GM11168 (cell line): ENCODE data around the gene C1orf115.

Source experiments
- in situ Hi-C: fragments of 300-500 bp; cut with MboI; formaldehyde crosslinking; loops from one replicate; pipeline ENCODE4 v1.12.0; 2022; ENCODE audit warnings: low sequenced_read_pairs; ENCODE audit not compliant: unreplicated experiment

The C1orf115 gene, protein sequence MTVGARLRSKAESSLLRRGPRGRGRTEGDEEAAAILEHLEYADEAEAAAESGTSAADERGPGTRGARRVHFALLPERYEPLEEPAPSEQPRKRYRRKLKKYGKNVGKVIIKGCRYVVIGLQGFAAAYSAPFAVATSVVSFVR

DNA sequence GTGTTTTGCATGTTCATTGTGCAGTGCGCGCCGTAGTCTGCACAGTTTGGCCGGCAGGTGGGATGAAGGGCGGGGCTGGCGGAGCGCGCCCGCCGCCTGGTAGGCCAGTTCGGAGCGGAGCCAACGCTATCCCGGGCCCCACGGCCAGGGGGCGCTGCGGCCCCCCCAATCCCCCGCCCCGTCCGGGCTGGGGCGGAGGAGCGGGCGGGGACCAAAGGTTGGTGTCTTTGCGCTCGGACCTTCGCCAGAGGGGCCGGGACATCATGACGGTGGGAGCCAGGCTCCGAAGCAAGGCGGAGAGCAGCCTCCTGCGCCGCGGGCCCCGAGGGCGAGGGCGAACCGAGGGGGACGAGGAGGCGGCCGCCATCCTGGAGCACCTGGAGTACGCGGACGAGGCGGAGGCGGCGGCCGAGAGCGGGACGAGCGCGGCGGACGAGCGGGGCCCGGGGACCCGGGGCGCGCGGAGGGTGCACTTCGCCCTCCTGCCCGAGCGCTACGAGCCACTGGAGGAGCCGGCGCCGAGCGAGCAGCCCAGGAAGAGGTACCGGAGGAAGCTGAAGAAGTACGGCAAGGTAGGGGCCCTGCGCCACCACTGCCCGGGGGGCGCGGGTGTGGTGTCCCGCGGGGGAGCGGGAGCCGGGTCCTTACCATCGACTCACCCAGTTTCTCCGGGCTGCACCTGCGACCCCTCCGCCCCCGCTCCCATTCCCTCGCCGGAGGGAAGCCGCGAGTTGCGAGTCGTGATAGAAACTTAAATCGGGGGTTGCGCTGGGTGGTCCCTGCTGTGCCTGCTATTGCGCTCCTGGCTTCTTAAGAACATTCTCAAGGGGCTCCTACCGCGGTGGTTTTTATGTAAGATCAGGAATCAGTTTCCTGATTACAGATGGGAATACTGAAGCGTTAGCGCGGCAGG lies at the start of gene C1orf115:
C1orf115 (plus strand) TSS at position 224 of the 913 bp plus-strand sequence; CDS start at position 264, 40 bp downstream.
- in situ Hi-C loops = no loop called here

DNA sequence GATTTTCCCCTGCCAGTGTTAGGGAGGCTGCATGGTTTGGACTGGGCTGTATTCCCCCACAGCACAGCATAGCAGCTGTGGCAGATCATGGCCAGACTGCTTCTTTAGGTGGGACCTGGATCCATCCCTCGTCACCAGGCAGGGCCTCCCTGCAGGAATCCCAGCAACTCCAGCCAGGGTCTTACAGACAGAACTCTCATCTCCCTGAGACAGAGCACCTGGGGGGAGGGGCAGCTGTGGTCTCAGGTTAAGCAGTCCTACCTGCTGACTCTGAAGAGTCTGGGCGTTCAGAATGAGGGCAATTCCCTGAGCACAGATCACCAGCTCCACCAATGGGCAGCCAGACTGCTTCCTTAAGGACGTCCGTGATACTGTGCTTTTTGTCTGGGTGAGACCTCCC lies 47.9 kb upstream of the C1orf115 start:
- in situ Hi-C loops = no loop called here

DNA sequence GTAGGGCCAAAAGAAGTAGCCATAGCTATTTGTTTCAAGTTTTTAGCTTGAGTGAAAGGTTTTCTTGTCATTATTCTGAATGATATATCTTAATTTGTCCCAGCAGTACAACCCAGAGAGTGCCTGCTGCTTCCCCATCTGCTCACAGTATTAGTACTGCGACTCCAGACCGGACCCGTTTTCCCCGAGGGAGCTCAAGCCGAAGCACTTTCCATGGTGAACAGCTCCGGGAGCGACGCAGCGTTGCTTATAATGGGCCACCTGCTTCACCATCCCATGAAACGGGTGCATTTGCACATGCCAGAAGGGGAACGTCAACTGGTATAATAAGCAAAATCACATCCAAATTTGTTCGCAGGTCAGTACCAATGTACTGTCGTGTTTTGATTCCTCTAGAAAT lies 37.2 kb upstream of the C1orf115 start:
- in situ Hi-C loops = no loop called here

DNA sequence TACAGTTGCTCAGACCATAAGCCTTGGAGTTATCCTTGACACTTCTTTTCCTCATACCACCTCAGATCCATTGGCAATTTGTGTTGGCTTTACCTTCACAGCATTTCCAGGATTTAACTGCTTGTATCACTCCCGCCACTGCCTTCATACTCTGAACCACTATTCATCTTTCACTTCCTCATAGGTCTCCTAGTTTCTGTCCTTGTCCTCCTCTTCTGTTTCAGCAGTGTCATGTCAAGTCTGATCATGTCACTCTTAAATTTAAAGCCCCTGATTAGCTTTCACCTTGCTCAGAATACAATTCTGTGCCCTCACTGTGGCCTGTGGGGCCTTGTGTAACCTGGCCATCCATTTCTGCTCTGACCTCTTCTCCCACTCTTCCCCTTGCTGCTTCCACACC lies 34.7 kb upstream of the C1orf115 start:
- in situ Hi-C loops = no loop called here

DNA sequence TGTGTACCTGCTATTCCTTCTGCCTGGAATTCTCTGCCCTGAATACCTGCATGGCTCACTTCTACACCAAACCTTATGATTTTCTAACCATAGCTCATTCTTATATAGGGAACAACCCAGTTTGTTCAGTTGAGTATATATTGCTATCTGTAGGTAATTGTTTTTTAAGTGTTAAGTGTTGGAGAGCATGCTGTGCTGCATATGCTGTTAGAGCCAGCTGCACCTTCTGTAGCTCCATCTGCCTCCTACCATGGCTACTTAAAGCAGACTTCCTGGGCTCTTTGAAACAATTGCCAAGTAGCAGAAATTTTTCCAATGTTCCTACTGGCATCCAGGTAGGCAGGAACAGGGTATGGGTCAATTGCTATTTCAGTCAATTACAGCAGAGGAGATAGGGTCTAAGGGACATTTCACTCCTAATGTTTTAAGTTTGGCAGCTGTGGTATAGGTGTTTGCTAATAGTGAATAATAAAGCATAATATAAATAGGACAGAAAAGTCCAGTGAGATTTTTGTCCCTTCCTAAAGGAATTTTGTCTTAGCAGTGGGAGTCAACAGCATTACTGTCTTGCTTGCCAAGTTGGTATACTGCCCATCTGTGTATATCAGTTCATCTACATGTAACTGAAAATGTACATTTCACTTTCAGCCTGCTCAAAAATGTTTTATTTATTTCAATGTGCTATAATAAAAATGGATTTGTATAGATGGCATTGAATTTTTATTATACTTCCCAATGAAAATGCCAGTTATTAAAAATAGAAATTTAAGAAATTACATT lies 34.0 kb upstream of the C1orf115 start:
- in situ Hi-C loops = no loop called here

DNA sequence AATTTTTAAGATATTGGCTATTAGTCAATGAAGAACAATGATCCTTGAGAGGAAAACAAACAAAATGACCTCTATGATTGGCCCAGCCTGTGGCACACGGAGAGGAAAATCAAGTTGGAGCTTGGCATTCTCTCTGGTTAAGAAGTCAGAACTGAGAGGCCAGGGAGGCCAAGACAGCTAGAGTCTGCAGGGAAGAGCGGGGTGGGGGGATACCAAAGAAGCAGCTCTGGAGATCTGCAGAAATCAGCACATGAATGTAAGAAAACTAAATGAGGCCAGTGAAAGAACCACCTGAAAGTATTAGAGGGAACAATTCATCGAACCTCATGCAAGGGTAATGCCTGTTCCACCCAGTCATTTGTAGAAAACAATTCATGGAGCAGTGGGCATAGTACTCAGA lies 23.8 kb upstream of the C1orf115 start:
- in situ Hi-C loops = no loop called here

DNA sequence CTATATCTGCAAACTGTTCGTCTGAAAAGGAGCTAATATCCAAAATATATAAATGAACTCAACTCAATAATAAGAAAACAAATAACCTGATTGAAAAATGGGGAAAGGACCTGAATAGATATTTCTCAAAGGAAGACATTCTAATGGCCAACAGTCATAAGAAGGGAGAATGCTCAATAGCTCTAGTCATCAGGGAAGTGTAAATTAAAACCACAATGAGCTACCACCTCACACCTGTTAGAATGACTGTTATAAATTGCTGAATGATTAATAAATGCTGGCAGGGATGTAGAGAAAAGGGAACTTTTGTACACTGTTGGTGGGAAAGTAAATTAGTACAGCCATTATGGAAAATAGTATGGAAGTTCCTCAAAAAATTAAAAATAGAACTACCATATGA lies 21.2 kb upstream of the C1orf115 start:
- in situ Hi-C loops = no loop called here

DNA sequence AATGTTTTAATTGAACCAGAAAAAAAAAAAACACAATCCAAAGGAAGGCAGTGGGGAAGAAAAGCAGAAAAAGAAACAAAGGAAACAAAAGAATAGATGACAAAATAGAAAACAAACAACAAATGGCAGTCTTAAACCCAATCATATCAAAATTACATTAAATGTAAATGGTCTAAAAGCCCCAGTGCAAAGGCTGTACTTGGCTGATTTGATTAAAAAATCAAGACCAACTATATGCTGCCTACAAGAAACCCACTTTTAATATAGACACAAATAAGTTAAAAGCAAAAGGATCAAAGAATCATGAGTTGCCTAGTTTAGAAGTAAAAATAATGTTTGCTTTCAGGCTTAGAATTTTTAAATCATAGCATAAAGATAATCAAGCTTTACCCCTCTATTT lies 19.8 kb upstream of the C1orf115 start:
- in situ Hi-C loops = no loop called here

DNA sequence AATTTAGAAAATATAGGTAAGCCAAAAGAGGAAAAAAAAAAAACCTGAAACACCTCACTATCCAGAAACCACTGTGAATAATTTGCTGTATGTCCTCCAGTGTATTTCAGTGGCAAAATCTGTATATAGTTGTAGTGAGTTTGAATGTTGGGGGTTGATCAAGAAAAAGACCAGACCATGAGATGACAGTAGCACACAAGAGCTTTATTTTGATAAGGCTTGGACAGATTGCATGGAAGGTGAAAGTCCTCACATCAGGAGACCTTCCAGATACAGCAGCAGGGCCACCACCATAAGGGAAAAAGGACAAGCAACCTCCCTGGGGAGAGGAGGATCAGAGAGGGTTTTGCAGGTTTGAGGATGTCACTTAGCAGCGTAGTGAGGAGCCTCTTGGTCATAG lies 16.2 kb upstream of the C1orf115 start:
- in situ Hi-C loops = no loop called here

DNA sequence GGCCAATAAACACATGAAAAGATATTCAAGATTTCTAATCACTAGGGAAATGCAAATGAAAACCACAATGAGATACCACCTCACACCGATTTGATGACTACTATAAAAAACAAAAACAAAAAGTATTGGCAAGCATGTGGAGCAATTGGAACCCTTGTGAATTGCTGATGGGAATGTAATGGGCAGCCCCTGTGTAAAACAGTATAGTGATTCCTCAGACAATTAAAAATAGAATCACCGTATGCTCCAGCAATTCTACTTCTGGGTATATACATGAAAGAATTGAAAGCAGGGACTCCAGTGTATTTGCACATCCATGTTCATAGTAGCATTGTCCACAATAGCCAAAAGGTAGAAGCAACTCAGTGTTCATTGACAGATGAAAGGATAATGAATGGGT lies 12.9 kb upstream of the C1orf115 start:
- in situ Hi-C loops = no loop called here

DNA sequence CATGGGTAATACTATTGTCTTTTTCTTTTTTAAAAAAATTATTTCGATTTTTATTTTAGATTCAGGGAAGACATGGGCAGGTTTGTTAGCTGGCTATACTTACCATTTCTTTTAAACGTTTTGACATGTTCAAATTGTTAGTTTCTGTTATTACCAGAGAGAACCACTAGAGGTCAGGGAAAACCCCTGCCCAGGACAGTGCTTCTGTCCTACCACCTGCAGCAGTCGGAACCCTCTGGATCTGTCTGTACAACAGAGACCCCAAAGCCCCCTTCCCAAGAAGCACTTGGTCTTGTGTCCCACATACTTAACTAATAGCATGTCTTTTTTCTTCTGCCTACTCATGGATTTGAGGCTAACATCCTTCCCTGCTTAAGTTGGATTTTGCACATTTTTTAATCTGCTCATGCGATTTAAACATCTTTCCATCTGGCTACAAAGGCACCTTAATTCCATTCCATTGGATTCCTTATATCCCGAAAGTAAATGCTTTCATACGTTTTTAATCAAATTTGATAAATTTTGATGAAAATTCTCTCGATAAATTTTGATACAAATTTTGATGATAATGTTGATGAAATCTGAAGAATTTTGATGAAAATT lies 10.0 kb upstream of the C1orf115 start:
- in situ Hi-C loops = loop anchor here (10.0 kb wide), 1 partner anchor 105 kb away; the partner anchor contains the start of gene MTARC1

DNA sequence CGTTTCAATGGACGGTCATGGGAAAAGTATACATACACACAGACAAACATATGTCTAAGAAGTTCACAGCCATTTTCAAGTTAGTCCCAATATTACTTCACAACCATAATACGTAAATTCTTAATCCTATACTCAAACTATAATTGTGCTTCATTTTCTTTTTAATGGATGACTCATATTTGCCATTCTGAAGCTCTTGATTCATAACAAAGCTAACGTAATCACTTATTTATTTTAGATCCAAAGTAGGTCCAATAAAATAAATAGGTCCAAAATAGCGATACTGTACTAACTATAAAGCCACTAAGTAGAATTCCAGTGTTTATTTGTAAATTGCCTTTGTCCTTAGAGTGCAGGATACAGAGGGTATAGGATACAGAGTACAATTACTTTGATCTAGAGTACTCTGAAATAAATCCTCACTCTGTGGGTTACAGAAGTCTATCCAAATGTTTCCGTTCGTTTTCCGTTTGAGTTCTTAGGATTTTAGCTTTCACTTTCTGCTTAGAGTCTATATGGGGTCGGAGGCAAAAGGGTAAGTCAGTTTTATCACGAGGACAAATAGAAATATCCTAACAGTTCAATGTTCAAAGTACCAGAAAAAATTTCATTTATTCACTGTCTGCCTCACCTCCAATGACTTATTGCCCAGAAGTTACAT lies 8.8 kb upstream of the C1orf115 start:
- in situ Hi-C loops = loop anchor here (10.0 kb wide), 1 partner anchor 103 kb away; the partner anchor contains the start of gene MTARC1

DNA sequence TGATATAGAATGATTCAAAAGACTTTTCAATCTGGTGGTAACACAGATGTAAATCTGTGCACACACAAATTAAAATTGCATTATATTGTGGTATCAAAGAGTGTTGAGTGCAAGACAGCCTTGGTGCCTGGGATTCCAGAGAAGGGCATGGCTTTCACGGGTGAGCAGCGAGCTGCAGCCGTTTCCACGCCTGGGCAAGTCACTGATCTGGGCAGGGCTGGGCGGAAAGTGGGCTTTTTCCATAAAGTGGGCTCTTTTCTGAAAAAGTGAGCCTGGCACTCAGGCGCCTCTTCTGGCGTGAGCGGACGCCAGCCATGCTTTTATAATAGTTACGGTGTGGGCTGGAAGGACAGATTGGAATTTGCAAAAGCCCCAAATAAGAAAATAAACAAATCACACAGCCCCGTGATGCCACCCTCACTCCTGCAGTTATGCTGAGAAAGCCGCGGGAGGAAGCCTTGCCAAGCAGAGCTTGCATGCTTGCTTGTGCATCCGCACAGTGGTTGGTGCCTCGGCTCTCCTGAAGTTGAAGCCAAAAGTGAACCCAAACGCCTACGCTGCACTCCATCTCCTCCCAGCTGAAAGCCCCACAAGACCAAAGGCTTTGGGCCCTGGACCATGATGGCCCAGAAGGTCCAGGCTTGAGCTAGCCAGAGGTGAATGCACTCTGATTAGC lies 7.1 kb upstream of the C1orf115 start:
- in situ Hi-C loops = loop anchor here (10.0 kb wide), 1 partner anchor 102 kb away; the partner anchor contains the start of gene MTARC1

DNA sequence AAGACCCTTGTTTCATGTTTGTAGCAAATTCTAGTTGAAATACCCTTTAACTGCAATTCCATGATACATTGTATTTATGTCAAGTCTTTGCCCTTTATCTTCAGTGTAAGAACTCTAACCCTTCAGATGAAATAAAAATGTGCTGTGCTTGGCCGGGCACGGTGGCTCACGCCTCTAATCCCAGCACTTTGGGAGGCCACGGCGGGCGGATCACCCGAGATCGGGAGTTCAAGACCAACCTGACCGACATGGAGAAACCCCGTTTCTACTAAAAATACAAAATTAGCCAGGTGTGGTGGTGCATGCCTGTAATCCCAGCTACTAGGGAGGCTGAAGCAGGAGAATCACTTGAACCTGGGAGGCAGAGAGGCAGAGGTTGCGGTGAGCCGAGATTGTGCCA lies 6.4 kb upstream of the C1orf115 start:
- in situ Hi-C loops = loop anchor here (10.0 kb wide), 1 partner anchor 101 kb away; the partner anchor contains the start of gene MTARC1

DNA sequence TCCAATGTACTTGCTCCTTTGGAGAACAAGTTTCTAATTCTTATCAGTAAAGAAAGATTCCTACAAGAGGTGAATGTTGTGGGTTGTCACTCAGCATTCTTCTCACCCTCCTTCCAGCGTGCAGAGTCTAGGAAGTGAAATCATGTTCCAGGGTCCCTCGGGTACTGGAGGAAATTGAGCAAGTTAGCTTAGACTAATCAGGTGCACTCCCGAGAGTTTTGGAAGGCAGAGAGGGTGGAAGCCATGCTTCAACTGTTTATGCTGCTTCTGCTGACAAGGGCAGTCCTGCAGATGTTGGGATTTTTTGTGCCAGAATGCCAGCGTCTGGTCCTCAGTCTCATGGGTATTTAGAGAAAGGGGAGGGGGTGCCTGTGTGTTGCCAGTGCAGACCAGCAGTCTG lies 5.3 kb upstream of the C1orf115 start:
- in situ Hi-C loops = loop anchor here (10.0 kb wide), 1 partner anchor 100 kb away; the partner anchor contains the start of gene MTARC1

DNA sequence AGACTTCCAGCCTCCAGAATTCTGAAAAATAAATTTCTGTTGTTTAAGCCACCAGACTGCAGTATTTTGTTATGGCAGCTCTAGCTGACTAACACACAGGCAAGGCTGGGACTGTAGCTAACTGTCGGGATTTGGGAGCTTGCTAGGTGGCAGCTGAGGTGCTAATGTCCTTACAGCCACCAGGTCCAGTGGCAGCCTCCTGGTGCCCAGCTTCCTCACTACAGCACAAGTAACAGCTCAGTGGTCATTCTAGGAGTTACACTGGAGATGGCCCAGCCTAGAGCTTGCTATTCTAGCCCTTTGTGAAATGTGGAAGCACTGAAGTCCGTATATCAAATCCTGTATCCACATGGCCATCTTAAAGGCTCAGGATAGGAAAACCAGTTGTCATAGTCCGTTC lies 4.3 kb upstream of the C1orf115 start:
- in situ Hi-C loops = loop anchor here (10.0 kb wide), 1 partner anchor 99 kb away; the partner anchor contains the start of gene MTARC1

DNA sequence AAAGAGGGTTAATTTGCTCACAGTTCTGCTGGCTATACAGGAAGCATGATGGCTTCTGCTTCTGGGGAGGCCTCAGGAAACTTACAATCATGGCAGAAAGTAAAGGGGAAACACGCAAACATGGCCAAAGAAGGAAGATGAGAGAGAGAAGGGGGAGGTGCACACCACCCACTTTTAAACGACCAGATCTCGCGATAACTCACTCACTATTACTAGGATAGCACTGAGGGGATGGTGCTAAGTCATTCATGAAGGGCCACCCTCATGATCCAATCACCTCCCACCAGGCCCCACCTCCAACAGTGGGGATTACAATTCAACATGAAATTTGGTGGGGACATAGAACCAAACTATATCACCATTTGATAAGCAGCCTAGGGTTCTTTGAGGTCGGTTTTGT lies 2.4 kb upstream of the C1orf115 start:
- in situ Hi-C loops = loop anchor here (10.0 kb wide), 1 partner anchor 97 kb away; the partner anchor contains the start of gene MTARC1

DNA sequence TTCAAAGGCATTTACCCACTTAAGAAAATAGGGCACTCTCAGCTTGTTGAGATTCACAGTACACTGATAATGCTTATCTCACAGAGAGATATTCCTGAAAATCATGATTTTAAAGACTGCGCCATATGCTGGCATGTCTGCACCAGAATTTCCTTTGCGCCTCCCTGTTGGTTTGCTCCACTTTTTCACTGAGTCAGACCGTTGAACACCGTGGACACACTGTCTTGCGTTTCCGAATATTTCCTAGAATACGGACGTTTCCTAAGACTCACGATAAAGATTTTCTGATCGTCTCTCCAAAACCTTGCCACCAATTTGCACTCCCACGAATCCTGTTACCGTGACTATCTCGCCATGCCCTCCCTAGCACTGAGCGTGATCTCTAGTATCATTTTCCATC lies 497 bp upstream of the C1orf115 start:
- in situ Hi-C loops = loop anchor here (10.0 kb wide), 1 partner anchor 95 kb away; the partner anchor contains the start of gene MTARC1
